HK-2 (cell line): ENCODE results near the gene RABGGTA.

ENCODE experiments used
- DNase-seq: peaks from one replicate; pipeline ENCODE4 v3.0.0-alpha.2; 2018; ENCODE audit not compliant: unreplicated experiment

RABGGTA gene

DNA sequence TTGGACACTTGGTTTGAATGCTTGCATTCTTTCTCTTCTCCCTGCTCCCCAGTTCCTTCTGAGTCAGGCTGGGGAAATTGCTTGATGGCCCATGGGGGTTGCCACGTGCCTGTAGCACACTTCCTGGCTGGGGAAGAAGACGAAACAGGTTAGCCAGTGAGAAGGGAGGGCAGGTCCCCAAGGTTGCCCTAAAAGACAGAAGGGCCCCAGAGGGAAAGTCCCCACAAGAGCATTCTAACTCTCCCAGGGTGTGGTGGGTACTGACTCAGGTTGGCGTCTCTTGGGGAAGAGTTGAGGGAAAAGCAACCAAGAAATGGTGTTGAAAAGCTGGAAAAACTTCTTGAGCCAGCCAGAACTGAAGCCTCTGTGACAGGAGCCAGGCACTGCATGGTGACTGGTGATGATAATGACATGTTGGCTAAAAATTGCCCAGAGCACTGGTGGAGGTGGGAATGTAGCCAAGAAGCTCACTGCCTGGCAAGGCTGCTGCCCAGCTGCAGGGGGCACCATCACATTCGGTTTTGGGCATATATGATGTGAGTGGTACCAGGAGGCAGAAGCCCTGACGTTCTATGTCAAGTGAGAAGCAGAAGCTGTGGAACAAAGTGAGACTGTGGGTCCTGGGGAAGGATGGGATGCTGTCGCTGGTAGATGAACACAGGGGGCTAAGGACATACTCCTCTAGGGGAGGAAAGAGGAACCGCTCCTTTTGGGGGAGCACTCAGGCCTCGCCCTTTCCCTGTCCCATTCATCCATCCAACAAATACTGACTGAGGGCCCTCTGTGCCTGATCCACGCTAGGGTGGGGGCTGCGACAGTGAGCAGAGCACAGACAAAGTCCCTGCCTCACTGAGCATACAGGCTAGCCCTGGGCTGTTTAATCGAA lies 8.1 kb upstream of the RABGGTA start:
- DNase-seq, result peak; percentile 30

DNA sequence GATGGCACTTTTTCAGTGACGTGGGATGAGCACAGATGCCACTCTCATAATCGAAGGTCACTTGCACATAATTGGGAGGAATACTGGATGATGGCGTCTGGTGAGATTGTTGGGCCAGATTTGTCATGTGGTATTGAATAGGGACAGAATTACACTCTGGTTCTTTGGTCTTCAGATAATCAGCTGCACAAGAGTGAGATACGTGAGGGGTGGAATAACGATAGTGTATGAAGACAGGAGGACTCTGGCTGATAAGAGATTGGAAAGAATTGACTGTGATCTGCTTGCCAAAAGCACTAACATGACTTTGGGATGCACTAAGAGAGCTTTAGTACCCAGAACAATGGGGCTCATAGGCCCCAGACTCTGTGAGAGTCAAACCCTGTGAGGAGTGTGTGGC lies 7.0 kb upstream of the RABGGTA start:
- DNase-seq, result no peak

DNA sequence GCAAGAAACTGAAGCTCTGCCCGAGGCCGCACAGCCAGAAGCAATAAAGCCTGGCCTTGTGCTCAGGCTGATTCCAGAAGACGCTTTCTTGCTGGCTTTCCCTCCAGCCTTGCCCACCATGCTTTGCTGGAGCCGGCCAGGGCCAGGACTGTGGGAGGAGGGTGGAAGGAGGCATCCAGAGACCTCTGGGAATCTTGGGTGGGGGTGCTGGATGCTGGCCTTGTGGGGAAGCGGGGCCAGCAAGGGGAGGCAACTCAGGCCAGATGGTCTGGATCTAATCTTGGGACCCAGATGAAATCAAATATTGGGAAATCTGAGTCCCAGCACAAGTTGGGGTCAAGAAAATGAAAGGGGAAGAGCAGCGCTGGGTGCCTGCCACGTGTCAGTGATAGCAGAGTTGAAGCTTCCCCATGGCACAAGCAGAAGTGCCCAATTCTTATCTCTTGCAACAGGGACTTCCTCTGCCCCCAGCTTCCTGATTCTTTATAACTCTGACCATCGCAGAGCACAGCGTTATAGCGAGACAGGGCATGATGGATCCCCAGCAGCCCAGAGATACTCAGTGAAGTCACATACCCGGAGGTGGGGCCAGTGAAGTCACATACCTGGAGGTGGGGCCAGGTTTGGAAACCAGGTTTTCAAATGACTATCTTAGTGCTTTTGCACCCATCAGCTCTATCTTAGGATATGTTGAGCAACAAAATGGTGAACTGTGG lies 6.4 kb upstream of the RABGGTA start:
- DNase-seq, result no peak

DNA sequence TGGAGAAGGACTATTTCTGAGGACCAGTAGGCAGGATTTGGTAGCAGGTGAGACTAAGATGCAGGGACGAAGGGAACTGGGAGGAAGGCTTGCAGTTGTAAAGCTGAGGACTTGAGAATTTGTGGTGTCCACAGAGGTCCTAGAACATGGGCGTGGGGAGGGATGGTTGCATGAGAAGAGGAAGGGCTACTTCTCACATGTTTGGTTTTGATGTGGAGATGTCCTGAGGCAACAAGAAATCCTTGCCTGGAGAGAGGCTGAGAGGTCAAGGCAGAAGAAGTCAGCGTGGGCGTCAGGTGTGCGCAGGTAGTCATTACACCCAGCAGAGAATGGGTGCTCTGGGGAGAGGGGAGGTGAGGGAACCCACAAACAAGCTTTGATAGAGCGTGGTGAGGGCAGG lies 5.7 kb upstream of the RABGGTA start:
- DNase-seq, result no peak

DNA sequence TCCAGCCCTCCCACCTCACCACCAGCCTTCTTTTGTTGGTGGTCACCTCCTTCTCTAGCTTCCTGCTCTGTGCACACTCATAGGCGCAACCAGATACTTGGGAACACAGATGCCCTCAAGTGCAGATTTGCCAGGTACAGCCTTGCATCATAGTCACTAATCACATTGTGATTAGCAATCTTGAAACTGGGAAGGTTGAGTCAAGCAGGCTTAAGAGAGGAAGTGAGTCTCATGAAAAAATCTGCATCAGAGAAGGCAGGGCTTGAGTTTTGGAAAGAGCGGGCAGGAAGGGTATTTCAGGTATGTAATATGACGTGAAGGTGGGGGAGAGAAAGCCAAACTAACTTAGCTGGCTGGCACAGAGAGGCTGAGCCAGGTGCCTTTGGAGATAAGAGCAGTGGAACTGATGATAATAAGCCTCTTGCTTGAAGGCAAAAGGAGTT lies 2.7 kb upstream of the RABGGTA start:
- no peak for DNase-seq

DNA sequence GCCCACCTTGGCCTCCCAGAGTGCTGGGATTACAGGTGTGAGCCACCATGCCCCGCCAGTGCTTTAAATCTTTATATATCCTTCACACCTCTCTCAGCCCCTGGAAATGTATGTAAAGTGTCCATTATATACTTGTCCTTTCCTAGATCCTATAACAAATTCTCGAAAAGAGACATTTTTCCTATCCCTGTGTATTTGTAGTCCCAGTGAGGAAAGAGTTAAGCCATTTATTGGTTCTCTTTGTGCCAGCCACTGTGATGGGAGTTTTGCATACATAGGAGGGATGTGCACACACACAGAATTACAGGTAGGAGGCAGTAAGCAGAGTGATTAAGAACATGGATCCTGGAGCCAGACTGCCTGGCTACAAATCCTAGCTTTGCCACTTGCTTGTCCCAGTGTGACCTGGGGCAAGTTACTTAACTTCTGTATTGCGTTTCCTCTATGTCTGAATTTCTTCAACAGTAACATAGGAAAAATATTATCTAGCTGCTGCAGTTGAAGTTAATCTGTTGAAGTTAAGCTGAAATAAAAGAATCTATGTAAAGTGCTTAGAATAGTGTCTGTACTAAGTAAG lies 2.1 kb upstream of the RABGGTA start:
- no peak for DNase-seq

DNA sequence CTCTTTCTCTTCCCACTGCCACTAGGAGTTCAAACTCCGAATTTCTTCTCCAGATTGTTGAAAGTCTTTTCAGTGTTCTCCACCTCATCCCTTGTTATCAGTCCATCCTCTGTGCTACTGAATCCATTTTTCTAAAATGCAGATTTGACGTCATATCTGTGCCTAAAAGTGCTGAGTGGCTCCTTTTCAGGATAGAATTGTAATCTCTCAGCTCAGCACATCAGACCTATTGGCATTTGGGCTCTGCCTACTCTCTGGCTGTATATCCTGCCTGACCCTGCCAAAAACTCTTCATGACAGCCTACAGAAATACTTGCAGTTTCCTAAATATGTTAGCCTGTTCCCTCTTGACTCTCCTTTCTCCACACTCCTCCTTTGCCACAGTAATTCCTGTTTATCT lies 1.1 kb upstream of the RABGGTA start:
- DNase-seq, result no peak

DNA sequence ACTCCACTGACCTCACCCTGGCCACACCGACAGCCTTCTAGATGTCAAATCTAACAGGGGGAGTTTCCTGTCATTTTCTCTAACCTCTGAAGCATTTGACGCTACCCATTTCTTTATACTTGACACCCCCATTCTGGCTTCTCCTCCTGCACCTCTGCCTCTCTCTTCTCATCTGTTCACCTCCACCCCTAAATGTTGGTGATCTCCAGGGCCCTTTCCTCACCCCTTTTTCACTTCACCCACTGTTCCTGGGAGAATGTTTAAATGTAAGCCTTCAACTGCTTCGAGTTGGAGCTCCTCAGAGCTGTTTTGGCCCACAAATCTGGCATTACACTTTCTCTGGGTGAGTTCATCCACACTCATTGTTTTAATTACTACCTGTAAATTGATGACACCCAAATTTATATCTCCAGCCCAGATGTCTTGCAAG lies 452 bp upstream of the RABGGTA start:
- DNase-seq, result no peak

DNA sequence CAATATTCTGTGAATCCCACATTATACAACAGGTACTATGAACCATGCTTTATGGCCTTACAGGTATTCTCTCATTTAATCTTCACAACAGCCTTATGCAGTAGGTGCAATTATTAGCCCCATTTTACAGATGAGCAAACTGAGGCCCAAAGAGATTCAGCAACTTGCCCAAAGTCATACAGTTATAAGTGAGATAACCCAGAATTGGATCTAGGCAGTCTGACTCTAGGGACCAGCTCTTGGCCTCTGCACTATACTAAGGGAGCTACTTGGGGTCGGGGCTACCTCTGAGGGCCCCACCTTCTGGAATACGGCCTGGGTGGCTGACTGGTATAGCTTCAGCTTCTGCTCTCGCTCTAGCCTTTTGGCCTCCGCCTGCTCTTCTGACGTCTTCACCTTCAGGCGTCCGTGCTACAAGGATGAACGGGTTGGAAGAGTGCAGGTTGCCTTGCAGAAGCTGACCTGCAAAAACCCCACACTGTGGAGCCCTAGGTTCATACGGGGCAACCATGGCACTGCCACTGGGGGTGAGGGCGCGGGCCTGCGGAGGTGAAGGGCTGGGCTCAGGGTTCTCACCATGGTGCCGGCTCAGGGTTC lies 762 bp downstream of the RABGGTA start:
- DNase-seq, result no peak

DNA sequence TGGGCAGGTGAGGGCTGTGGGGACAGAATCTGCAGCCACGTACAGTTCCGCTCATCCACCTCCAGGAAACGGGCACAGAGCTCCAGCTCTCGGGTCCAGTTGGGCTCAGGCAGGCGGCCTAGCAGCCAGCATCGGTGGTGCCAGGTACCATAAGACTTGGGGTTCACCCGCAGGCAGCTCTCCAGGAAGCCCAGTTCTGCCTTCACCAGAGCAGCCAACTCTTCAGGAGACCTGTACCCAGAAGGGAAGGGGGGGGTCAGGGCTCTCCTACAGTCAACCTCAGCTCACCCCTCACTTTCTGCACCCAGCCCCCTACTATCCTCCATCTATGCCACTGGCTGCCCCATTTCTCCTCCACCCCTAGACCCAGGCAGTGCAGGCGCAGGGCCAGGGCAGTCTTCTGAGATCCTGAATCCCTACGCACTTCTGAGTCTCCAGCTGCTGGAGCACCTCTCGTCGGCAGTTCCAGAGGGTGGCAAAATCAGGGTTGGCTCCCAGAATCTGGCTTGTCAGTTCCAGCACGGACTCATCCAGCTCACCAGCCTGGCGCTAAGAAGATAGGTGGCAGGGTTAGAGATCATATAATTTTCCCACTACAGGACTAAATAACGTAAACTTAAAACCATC lies 1.4 kb downstream of the RABGGTA start:
- no peak for DNase-seq

DNA sequence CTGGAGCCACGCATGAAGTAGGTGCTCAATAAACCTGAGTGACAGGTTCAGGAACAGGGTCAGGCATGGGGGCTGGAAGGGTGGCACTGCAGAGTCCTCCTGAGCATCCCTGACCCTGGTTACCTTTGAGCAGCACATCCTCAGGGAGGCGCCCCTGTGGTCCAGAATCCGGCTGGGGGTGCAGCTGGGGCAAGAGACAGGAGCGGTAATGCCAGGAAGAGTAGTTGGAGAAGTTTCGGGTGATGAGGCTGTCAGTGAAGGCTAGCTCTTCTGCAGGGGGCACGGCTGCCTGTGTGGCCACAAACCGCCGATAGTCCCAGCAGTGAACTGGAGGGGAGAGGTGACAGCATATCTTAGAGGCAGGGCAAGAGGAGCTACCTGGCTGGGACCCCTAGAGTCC lies 2.0 kb downstream of the RABGGTA start:
- no peak for DNase-seq

DNA sequence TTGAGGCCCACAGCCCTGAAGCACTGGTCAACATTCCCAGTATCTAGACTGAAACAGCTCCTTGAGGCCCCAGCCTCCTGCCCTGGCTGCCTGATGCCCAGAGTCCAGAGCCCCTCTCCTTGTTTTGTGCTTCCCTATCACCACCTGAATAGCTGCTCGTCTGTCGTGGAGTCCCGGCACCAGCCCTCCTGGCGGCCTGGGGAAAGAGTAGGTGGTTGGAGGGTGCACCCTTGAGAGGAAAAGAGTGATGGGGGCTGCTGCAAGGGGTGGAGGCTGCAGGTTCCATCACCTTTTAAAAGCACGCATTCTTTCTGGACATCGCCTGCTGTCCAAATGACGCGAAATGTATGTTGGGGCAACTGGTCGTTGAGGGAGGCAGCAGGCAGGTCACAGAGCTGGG lies 3.2 kb downstream of the RABGGTA start:
- DNase-seq, result no peak

DNA sequence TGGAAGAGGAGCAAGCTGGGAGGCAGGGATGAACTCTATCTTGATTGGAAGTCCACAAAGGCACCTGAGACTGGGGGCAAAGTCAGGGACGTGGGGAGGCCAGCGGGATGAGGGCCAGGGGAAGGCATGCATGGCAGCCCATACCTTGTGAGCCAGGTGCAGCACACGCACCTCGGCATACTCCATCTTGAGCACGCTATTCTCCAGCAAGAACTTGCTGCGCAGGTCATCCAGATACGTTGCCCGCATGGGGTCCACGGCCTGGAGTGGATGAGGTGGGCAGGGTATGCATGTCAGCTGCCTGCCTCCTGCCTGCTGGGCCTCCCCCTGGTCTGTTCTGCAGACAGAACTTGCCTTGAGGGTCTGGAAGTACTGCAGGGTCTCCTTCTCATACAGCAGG lies 3.9 kb downstream of the RABGGTA start:
- DNase-seq, result no peak

DNA sequence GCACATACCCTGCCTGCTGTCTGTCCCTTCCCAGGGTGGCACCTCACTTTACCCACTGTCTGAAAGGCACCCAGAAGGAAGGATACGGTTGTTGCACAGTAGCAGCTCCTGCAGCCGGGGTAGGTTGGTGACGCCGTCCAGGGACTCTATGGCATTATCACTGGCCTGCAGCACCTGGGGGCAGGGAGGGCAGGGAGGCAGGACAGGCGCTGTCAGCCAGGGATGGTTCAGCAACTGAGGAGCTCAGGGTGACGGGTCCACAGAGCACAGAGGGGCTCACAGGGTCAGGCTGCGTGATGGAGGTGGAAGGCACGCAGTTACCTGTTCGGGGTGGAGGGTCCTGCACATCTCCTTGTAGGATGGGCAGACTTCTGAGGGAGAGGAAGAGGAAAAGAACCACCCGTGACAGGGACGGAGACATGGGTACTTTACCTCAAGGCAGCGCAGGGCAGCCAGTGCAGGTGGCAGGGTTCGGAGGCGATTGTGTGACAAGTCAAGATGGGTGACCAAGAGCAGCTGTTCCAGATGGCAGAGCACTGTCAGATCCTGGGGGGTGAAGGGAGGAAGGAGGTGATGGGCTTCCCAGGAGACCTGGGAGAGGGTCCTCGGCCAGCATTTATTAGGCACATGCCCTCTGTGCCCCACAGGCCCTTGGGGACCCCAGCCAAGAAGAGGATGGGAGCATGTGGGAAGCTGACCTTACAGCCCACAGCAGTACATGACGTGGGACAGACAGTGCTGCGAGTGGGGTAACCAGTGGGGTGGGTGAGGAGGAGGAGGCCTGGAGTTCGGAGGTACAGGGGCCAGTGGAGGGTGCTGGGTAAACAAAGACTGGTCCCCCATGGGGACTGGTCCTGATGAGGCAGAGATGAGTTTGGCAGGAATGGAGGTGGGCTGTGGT lies 4.8 kb downstream of the RABGGTA start:
- DNase-seq, result no peak

DNA sequence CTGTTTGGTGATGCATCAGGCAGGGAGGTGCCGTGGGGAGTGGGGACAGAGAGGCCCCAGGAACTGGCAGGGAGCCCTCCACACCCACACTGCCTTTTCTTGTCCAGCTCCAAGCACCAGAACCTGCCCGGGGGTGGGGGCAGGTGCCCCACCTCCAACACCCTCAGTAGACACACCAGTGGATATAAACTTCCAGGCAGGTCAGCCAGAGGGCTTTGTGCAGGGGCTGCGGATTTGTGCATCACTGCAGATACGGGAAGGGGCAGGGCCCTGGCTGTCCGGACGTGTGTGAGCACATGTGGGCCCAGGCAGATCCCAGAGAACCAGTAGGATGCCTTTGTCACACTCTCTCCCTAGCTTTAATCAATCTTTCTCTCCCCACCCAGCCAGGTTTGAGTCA lies 7.1 kb downstream of the RABGGTA start:
- no peak for DNase-seq

DNA sequence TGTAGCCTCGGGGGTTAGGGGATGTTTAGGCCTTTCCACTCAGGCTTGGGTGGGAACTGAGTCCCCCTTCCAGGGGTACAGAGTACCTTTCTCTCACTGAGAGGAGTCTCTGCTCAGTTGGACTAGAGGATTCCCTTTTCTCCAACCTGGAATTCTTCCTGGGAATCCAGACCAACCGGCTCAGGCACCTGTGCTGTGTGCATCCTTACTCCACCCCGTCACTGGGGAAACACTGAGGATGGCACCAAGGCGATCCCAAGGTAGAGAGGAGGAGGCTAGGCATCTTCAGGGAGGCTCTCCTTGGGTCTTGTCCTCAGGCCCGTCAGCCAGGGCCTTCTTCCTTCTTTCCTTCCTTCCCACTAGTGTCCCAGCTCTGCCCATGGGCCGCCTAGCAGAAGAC lies 7.5 kb downstream of the RABGGTA start:
- no peak for DNase-seq

DNA sequence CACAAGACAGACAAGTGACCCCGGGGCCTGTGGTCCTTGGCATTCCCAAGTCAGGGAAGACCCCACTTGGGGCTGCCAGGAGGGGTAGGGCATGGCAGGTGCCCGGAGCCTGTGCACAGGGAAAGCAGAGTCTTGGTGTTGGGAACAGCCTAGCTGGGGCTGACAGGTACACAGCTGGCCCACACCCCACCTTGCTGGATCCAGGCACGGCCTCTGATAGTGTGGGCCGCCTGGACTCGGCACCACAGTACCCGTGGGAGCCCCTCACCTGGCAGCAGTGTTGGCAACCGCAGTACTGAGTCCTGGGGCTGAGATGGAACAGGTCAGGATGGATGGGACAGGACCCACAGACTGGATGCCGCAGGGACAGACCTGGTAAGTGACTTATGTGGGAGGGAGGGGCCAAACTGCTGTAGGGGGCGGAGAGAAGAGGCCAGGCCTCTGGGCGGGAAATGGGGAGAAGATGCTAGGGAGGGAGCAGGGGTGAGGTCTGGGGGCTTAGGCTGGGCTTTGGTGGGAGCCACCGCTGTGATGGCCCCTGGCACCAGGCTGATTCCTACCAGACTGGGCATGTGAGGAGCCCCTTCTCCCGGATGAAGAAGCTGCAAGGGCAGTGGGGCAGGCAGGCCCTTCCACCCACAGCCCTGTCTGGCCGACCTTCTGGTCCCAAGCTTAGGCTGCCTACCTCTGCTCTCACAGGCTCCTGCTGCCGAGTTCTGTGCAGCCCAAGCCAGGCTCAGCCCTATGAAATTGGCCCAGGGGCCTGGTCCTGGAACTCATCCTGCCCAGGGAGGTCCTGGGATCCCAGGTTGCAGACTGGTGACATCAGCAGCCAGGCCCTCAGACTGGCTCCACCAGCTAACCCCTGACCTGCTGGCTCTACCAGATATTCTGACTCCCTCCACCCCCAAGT lies 8.3 kb downstream of the RABGGTA start, which contains the start of gene TGM1:
Gene TGM1, minus strand, starts transcription at position 357 of the 913 bp plus-strand sequence. CDS start 825 bp downstream, outside the sequence.
- no peak for DNase-seq

DNA sequence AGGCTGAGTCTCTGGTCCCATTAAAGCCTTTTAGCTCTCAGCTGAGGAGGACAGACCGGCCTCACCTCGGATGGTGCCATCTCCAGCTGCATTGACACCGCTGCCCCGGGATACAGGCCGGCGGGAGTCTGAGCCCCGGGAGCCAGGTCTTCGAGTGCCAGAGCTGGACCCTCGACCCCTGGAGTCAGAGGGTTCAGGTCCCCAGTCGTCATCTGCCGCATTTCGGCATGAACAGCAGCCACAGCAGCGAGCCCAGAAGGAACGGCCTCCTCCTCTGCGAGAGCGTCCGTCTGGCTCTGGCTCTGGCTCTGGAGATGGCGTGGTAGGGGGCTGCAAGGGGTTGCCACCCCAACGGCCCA lies 9.4 kb downstream of the RABGGTA start:
- no peak for DNase-seq

DNA sequence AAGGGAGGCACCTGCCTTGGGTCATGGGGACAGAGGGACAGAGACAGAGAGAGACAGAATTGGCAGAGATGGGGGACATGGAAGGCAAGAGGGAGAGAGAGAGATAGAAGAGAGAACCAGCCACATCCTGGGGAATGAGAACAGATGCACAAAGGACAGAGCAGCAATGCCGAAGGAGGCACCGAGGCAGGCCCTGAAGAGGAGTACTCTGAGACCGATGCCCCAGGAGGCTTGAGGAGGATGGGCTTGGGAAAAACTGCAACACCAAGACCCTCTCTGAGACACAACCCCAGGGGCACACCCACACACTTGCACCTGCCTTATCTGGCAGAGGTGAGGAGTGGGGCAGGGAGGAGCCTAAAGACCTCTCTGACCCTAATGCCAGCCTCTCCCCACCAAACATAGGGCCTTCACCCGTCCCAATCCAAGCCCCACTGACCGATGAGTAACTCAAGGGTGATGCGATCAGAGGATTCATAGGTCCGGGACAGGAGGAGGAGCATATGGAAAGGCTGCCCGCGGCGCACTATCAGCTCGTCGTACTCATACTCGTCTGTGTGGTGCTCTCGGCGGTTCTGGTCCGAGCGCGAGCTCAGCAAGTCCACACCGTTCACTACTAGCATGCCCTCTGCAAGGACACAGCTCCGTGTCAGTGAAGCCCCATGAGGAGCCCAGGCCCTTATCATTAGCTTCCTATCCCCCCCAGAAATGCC lies 10.0 kb downstream of the RABGGTA start:
- no peak for DNase-seq
